Epithelial cell of esophagus (primary cell): ENCODE measurements around the gene ALDH3B1.

ENCODE experiments used
- DNase-seq: peaks from one replicate; pipeline ENCODE4 v3.0.0; 2010; ENCODE audit warnings: low read depth
- H3K4me3 ChIP-seq: 2 replicates; pipeline ENCODE4 v1.5.1; 2011; ENCODE audit warnings: mild to moderate bottlenecking, low read length, control low read depth
- CTCF ChIP-seq: IDR thresholded peaks from 2 replicates; pipeline ENCODE4 v1.5.1; 2011; ENCODE audit warnings: low read depth, mild to moderate bottlenecking, low read length, control low read depth, inconsistent platforms; ENCODE audit not compliant: insufficient read depth; ENCODE audit errors: missing control alignments

Gene ALDH3B1

GRCh38 chr11:68028802-68029545, 18.8 kb downstream of the ALDH3B1 start:
- TF ChIP-seq CTCF, result no peak
- no peak overlapping the region for H3K4me3 ChIP-seq
- DNase-seq, result peak; percentile 73

GRCh38 chr11:68030318-68031143, 20.4 kb downstream of the ALDH3B1 start, which contains the start of gene NDUFS8:
Gene NDUFS8 (plus strand): TSS chr11:68030681. CDS start chr11:68032152, 1,471 bp downstream.
- no peak for TF ChIP-seq CTCF
- peak within 1 kb of the TSS; percentile 80 for H3K4me3 ChIP-seq

GRCh38 chr11:68031144-68031464, 21.0 kb downstream of the ALDH3B1 start:
- H3K4me3 ChIP-seq, result peak overlapping the region; percentile 80
- TF ChIP-seq CTCF, result no peak
- no peak for DNase-seq

More at GRCh38 chr11:68030318-68031143, 20.4 kb downstream of the ALDH3B1 start, which contains the start of gene NDUFS8:
- peak; percentile 99 for DNase-seq

- no peak for DNase-seq
- no peak overlapping the region for H3K4me3 ChIP-seq
- no peak for TF ChIP-seq CTCF
These were observed 21.9 kb downstream of the ALDH3B1 start for GRCh38 chr11:68032003-68032402.

- TF ChIP-seq CTCF, result no peak
- DNase-seq, result no peak
- no peak overlapping the region for H3K4me3 ChIP-seq
These were observed 23.0 kb downstream of the ALDH3B1 start for GRCh38 chr11:68032997-68033707.

GRCh38 chr11:68033708-68034045, 23.6 kb downstream of the ALDH3B1 start:
- no peak for TF ChIP-seq CTCF
- no peak overlapping the region for H3K4me3 ChIP-seq
- no peak for DNase-seq
